Tibial nerve (tissue), 4 donors: Measurements from ENCODE around the gene TTC22.

Source experiments
- CTCF ChIP-seq, 5 experiments: fragments of 200-600 bp in 3 of 5; fragments of 450-650 bp in 2 of 5; sonication (generic) in 3 of 5; IDR thresholded peaks; one replicate each; pipeline ENCODE4 v1.5.1; 2016 to 2019; ENCODE audit warnings: antibody characterized with exemption in 5 of 5, mild to moderate bottlenecking in 3 of 5, moderate library complexity in 2 of 5
- EP300 ChIP-seq, 2 donors: sonication (generic); formaldehyde crosslinking; IDR thresholded peaks; one replicate each; pipeline ENCODE4 v1.6.1; 2017; ENCODE audit warnings: antibody characterized with exemption in 2 of 2, mild to moderate bottlenecking in 1 of 2
- POLR2A ChIP-seq, 2 donors: fragments of 450-650 bp; IDR thresholded peaks; one replicate each; pipeline ENCODE4 v1.6.1; 2017; ENCODE audit warnings: antibody characterized with exemption in 2 of 2, mild to moderate bottlenecking in 2 of 2, moderate library complexity in 2 of 2

- TF ChIP-seq CTCF (IDR thresholded peaks at IDR 0.05) (no peak), POLR2A (IDR thresholded peaks at IDR 0.05) (no peak), EP300 (IDR thresholded peaks at IDR 0.05) (no peak)
These were observed 42.3 kb upstream of the TTC22 start for GRCh38 chr1:54843449-54843848.
